Measurements from ENCODE around the gene SLC44A3. TPM values are rescaled to one million over a fixed set of nuclear protein-coding genes. Genes with fewer than 3 reads are reported as not detected.

SLC44A3 gene
- total and polyA plus RNA-seq, 12 donors = 1.2 to 9.4 (median 4.8) TPM

GRCh38 chr1:94925004-94925403 is 104.8 kb downstream of the SLC44A3 start:
- Histone ChIP-seq H3K27me3 (peaks cover 0 to 50% (median 0%) of the 10 kb centered on the region in 7 donors), H3K4me1 (peaks cover 19 to 80% (median 75%) of the 10 kb centered on the region in 9 donors), H3K27ac (peak overlapping the region; percentile 93 to 100 (median 98)), H3K36me3 (peaks cover 0 to 4% (median 0%) of the 10 kb centered on the region in 9 donors), H3K4me3 (peak overlapping the region; percentile 61 to 96 (median 90)), H3K9me3 (no peaks in the 10 kb centered on the region)
- TF ChIP-seq CTCF (IDR thresholded peaks at IDR 0.05) = no peak
- ATAC-seq = no peak
- 1% methylated on average over 2 of the region's 2 CpGs for WGBS, 2 donors
- intact Hi-C loops (cut with DNase I) = loop anchor here in 9 of 10 donors (2.0 to 10.0 kb wide), 11 partner anchors 37 to 120 kb away; no protein-coding TSS in a partner anchor
- peak in 1 of 2 donors; percentile 29 for DNase-seq

- peak; percentile 33 to 69 (median 52) for ATAC-seq
- H3K36me3 ChIP-seq = peaks cover 0 to 4% (median 0%) of the 10 kb centered on the region in 9 donors
- H3K27me3 ChIP-seq = peaks cover 0 to 50% (median 0%) of the 10 kb centered on the region in 7 donors
- H3K9me3 ChIP-seq = no peaks in the 10 kb centered on the region
- intact Hi-C loops (cut with DNase I) = loop anchor here in 9 of 10 donors (2.0 to 10.0 kb wide), 14 partner anchors 37 to 119 kb away; no protein-coding TSS in a partner anchor
- H3K4me1 ChIP-seq = peaks cover 16 to 79% (median 69%) of the 10 kb centered on the region in 9 donors
- 1% methylated on average over 23 of the region's 23 CpGs for WGBS, 2 donors
- H3K4me3 ChIP-seq = peak overlapping the region; percentile 61 to 96 (median 90)
- TF ChIP-seq CTCF (IDR thresholded peaks at IDR 0.05) = peak in 1 of 9 donors; percentile 15
- DNase-seq = peak; percentile 61 to 88
- H3K27ac ChIP-seq = peak overlapping the region; percentile 93 to 100 (median 98)
These were observed 105.5 kb downstream of the SLC44A3 start for GRCh38 chr1:94925561-94926125.

- ATAC-seq (peak; percentile 51 to 85 (median 66)), DNase-seq (peak; percentile 61 to 75)
- Histone ChIP-seq H3K27ac (peak overlapping the region; percentile 93 to 100 (median 98)), H3K4me1 (peaks cover 16 to 73% (median 62%) of the 10 kb centered on the region in 9 donors), H3K27me3 (peaks cover 0 to 50% (median 0%) of the 10 kb centered on the region in 7 donors), H3K36me3 (peaks cover 0 to 4% (median 0%) of the 10 kb centered on the region in 9 donors), H3K4me3 (peak overlapping the region; percentile 61 to 96 (median 90)), H3K9me3 (no peaks in the 10 kb centered on the region)
- WGBS, 2 donors = 0% methylated on average over 78 of the region's 78 CpGs
- intact Hi-C loops (cut with DNase I) = loop anchor here in 9 of 10 donors (2.0 to 10.0 kb wide), 14 partner anchors 36 to 118 kb away; no protein-coding TSS in a partner anchor
- peak; percentile 22 to 70 (median 50) for TF ChIP-seq CTCF (IDR thresholded peaks at IDR 0.05)
These were observed 106.2 kb downstream of the SLC44A3 start for GRCh38 chr1:94926126-94926914.

GRCh38 chr1:94926915-94927404 is 106.8 kb downstream of the SLC44A3 start, which contains the start of gene CNN3:
Gene CNN3, minus strand, starts transcription at chr1:94927110. Its CDS starts 216 bp downstream, at chr1:94926894.
- peaks cover 0 to 50% (median 0%) of the 10 kb centered on the region in 7 donors for H3K27me3 ChIP-seq
- peaks cover 16 to 66% (median 56%) of the 10 kb centered on the region in 9 donors for H3K4me1 ChIP-seq
- H3K9me3 ChIP-seq = no peaks in the 10 kb centered on the region
- 0 to 1% methylated on average over 33 to 57 of the region's 57 CpGs for WGBS, 2 donors
- peak; percentile 93 to 97 (median 94) for ATAC-seq
- intact Hi-C loops (cut with DNase I) = loop anchor here in 9 of 10 donors (2.0 to 10.0 kb wide), 14 partner anchors 35 to 118 kb away; no protein-coding TSS in a partner anchor
- H3K27ac ChIP-seq = peak within 1 kb of the TSS; percentile 93 to 100 (median 98)
- peaks cover 0 to 6% (median 0%) of the 10 kb centered on the region in 9 donors for H3K36me3 ChIP-seq
- peak within 1 kb of the TSS; percentile 61 to 96 (median 90) for H3K4me3 ChIP-seq
- no peak for TF ChIP-seq CTCF (IDR thresholded peaks at IDR 0.05)
- peak; percentile 91 to 94 for DNase-seq
